NCI-H446 (cell line): ENCODE results near the gene LRP5.
"Not testable (repeated sequence)": the region's sequence is repeated elsewhere in the genome, so short reads cannot be mapped to it uniquely, and the experiment has no call there.

ENCODE experiments used
- DNase-seq, 2 experiments: peaks; one replicate each; lab custom pipeline; 2025; lab: John Stamatoyannopoulos, UW

LRP5 gene

GRCh38 chr11:68282141-68282860 is 30.1 kb upstream of the LRP5 start:
- no peak for DNase-seq

DNA sequence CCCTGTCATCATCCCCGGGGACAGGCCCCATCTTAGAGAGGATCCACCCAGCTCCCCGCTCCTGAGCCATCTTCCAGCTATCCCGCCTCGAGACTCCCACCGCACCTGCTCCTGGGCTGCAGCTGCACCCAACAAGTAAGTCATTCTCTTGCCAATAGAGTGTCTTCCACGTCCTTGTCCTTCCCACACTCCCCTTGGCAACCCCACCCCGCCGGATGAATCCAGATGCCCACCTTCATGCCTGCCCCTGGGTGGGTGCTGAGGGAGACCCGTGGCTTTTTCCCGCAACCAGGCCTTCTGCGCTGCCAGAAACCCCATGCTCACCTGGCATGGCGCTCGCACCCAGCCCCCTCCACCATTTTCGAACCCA is 29.5 kb upstream of the LRP5 start:
- no peak for DNase-seq

GRCh38 chr11:68284588-68284987 is 27.8 kb upstream of the LRP5 start:
- DNase-seq, result not testable (repeated sequence)

DNA sequence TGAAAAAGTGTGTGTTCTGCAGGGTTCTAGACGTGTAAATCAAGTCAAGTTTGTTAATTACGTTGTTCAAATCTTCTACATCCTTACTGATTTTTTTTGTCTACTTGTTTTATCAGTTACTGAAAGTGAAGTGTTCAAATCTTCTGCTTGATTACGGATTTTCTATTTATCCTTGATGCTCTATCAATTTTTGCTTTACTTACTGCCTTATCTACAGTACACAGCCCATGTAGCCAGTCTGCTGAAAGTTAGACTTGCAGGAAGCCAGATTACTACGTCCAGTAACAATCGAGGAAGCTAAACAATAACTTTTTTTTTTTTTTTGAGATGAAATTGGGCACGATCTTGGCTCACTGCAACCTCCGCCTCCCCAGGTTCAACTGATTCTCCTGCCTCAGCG is 25.0 kb upstream of the LRP5 start:
- DNase-seq, result no peak

DNA sequence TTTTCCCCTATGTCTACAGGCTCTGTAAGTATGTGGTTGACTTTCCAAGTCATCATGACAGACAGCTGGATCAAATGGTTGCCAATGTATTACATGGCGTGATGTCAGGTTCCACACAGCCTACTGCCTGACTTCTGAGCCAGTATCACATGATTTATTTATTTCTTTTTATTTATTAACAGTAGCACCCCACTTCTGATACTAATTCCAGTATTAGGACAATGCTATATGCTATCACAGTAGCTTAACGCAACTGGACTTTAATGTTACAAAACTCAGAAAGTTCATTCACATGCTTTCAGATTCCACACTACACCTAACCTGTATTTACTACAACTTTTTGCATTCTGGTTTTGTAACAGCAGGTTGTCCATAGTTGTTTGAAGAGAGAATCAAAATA is 22.9 kb upstream of the LRP5 start:
- DNase-seq, result no peak

- no peak for DNase-seq
These were observed 18.7 kb upstream of the LRP5 start for GRCh38 chr11:68293708-68294107.

DNA sequence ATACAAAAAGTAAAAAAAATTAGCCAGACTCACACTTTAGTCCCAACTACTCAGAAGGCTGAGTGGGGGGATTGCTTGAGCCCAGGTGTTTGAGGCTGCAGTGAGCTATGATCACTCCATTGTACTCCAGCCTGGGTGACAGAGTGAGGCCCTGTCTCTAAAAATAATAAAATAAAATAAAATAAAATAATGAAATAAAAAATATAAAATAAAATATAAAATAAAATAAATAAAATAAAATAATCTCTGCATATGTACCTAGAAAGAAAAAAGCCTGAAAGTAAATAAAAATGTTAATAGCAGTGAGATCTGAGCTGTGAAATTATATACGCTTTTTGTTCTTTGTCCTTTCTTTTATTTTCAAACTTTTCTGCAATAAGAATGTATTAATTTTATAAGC is 17.1 kb upstream of the LRP5 start:
- no peak for DNase-seq

DNA sequence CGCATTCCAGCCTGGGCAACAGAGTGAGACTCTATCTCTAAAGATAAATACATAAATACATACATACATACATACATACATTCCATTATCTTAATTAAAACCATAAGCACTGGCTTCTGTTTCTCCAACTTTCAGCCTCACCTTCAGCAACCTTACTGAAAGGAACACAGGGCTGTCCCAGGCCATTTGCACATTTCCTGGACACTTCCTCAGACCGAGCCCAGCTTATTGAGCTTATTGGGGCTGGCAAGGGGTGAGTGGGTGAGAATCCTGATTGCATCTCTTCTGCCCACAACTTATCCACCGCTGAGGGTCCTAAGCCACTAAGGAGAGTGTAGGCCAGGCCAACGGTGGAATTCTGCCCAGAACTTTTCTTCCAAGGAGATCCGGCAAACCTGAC is 16.5 kb upstream of the LRP5 start:
- DNase-seq, result no peak

DNA sequence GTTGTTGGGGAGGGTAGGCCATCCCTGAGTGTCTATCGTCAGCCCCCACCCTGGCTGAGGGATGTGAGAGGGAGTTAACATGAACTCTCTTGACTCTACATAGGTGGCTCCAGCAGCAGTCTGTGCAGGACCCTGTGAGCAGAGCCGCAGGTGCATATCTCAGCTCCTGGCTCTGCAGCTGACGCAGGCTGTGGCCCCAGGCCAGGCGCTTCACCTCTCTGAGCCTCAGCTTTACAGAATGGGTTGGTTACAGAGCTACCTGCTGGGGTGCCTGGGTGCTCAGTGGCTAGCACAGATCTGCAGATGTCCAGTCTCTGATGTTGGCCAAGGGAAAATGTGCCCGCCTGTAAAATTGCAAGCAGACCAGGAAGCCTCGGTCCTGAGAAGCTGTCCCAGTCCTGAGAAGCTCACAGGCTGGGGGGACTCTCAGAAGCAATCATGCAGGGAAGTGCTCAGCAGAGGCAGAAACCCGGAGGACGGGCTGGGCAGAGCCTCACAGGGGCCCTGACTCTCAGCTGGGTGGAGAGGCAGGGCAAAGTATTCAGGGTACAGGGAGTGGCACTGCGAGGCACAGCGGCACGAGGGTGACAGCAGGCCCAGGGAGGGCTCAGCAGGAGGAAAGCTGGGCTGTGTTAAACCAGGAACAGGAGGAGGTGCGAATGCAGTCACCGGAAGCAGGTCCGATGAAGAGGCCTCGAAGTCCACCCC is 15.9 kb upstream of the LRP5 start:
- DNase-seq, result no peak

DNA sequence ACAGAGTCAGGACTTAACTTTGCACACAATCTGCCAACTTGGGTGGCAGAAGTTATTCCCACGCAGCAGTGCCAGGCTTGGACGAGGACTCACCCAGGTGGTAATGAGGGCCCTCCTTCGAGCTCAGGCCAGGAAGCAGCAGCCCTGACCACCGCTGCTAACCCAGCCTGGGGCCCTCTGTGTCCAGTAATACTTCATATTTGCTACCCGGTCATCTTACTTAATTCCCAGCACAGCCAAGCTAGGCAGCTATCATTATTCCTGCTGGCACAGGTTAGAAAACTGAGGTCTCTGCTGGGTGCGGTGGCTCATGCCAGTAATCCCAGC is 15.4 kb upstream of the LRP5 start:
- DNase-seq, result no peak

DNA sequence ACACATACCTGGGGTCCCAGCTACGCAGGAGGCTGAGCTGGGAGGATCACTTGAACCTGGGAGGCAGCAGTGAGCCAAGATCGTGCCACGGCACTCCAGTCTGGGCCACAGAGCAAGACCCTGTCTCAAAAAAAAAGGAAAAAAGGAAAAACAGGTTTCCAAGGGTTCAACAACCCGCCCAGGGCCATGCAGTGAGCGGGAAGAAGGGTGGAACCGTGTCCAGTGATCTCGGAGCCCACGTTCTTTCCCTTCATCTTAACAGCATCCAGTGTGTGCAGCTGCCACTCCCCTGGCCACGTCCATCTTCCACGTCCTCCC is 14.9 kb upstream of the LRP5 start:
- no peak for DNase-seq

GRCh38 chr11:68297812-68298658 is 14.4 kb upstream of the LRP5 start:
- DNase-seq, result peak; percentile 27 to 76

DNA sequence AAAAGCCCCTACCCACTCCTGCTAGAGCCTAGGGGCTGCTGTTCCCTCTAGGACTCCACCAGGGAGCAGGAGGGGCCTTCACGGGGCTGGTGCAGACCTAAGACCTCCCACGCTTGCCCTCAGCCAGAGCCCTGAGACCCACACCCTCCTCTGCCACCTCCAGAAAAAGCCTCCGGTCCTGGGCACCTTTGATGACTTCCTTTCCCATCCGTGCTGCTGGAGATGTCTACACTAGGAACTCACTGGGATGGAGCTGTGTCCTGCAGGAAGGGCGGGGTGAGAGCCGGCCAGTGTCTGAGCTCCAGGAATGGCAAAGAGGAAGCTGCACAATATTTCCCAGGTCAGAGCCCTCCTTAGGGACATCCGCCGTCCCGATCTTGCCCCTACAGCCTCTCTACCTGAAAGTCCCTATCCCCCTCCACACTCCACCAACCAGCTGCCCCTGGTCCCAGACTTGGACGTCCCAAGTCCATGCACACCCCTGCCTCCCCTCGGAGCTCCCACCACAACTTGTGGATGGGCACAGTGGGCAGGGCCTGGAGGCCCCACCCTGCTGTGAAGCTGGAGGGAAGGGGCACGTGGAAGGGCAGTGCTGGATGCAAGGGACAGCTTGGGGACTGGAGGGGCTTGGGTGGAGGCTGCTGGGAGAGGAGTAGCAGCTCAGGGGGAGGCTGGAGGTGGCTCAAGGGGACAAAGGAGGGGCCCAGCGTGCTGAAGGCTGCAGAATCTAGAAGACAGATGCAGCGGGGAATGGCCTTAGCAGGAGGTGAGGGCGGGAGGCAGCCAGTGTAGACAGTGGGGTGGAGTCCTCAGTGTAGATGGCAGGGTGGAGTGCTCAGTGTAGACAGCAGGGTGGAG is 13.5 kb upstream of the LRP5 start:
- no peak for DNase-seq

DNA sequence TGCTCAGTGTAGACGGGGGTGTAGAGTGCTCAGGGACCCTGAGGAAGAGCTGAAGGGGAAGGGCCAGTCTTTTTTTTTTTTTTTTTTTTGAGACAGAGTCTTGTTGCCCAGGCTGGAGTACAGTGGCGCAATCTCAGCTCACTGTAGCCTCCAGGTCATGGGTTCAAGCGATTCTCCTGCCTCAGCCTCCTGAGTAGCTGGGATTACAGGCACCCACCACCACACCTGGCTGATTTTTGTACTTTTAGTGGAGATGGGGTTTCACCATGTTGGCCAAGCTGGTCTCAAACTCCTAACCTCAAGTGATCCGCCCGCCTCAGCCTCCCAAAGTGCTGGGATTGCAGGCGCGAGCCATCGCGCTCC is 12.9 kb upstream of the LRP5 start:
- DNase-seq, result not testable (repeated sequence)

- no peak for DNase-seq
These were observed 12.1 kb upstream of the LRP5 start for GRCh38 chr11:68300076-68300830.

DNA sequence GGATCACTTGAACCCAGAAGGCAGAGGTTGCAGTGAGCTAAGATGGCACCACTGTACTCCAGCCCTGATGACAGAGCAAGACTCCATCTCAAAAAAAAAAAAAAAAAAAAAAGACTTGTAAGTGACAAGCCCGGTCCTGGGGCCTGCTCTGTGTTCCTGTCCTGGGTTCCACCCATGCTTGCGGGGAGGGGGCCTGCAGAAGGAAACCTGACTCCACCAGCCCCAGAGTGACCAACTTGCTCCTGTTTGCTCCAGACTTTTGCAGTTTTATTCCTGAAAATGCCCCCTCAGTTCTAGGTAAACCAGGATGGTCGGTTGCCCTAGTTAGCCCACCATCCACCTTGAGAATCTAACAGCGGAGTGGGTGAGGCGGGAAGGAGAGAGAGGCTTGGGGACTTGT is 10.1 kb upstream of the LRP5 start:
- no peak for DNase-seq

DNA sequence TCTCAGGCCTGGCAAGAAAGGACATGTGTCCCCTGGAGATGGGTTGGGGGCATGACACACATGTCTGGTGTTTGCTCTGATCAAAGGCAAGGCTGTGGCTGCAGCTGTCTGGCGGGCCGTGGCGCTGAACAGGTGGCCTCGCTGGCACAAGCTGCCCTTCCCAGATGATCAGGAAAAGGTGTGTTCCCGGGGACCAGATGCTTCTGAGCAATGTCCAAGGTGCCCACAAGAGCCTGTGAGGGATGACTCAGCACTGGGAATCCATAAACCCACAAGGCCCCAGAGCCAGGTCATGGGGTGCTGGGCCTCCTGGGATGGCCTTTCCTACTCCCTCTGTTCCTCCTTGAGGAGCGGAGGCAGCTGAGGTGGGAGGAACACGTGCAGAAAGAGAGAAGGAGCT is 9.7 kb upstream of the LRP5 start:
- no peak for DNase-seq

GRCh38 chr11:68303083-68303482 is 9.3 kb upstream of the LRP5 start:
- no peak for DNase-seq

- DNase-seq, result no peak
These were observed 8.2 kb upstream of the LRP5 start for GRCh38 chr11:68303982-68304780.

GRCh38 chr11:68306636-68307035 is 5.8 kb upstream of the LRP5 start:
- DNase-seq, result no peak

DNA sequence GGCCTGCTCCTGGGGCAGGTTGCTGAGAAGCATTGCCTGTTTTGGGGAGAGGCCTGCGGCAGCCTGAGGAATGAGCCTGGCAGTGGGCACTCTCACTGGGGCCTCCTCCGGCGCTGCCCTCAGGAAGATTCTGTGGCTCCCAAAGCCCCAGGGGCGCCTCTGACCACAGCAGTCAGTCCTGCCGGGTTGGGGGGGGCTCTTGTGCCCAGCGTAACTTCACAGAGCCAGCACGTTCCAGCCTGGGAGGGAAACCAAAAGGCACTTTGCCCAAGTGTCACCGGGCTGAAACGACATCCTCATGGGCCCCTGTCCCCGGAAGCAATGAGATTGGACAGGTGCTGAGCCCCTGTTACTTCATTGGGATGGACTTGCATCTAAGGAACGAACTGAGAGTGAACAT is 4.3 kb upstream of the LRP5 start:
- DNase-seq, result no peak
